Endothelial cell of umbilical vein (primary cell): Measurements from ENCODE around the gene PDE1C. TPM values are rescaled to one million over a fixed set of nuclear protein-coding genes. Genes with fewer than 3 reads are reported as not detected.

Experiments used
- BruUV-seq: library from RNA; stranded (reverse); fragments of 400-500 nt; replicated peaks from 2 replicates; lab custom pipeline; 2021; lab: Mats Ljungman, UMichigan
- CTCF ChIA-PET: fragments of 300-600, 350-600 bp; sonication (Branson Sonifier 250); formaldehyde crosslinking; loops from one replicate; lab custom pipeline; 2021; ENCODE audit warnings: antibody characterized with exemption, inconsistent platforms; lab: Charles Lee
- POLR2A ChIA-PET: fragments of 300-600, 350-600 bp; sonication (Branson Sonifier 250); formaldehyde crosslinking; loops from one replicate; lab custom pipeline; 2021; ENCODE audit warnings: antibody characterized with exemption, inconsistent platforms; lab: Charles Lee
- DNase-seq: peaks from one replicate; pipeline ENCODE4 v3.0.0-alpha.2; 2011; ENCODE audit warnings: low read depth, low spot score
- FAIRE-seq: peaks from 2 replicates; lab custom pipeline; 2011; peaks lifted over from hg19 to GRCh38; lab: Jason Lieb, UNC
- H2AFZ ChIP-seq: 2 replicates; pipeline ENCODE4 v1.6.0; 2012; ENCODE audit warnings: low read depth, low read length, control low read depth, inconsistent platforms
- H3K27ac ChIP-seq: 2 replicates; pipeline ENCODE4 v1.5.1; 2011; ENCODE audit warnings: low read depth, mild to moderate bottlenecking, control low read depth, low read length, moderate library complexity; ENCODE audit not compliant: insufficient read depth
- H3K27me3 ChIP-seq, 2 experiments: 2 replicates each; pipeline versions ENCODE4 v1.6.0 to v1.6.1; 2011; ENCODE audit warnings: low read length in 2 of 2, mixed read lengths in 1 of 2; ENCODE audit not compliant: control insufficient read depth in 2 of 2, insufficient read depth in 2 of 2
- H3K36me3 ChIP-seq, 2 experiments: 2 replicates in 1 of 2; 3 replicates in 1 of 2; pipeline ENCODE4 v1.5.1; 2011; ENCODE audit warnings: low read length in 2 of 2, mild to moderate bottlenecking in 1 of 2, moderate library complexity in 1 of 2; ENCODE audit not compliant: control insufficient read depth in 2 of 2, insufficient read depth in 2 of 2; ENCODE audit errors: extremely low read depth in 1 of 2
- H3K4me1 ChIP-seq: 3 replicates; pipeline ENCODE4 v1.5.1; 2011; ENCODE audit warnings: mild to moderate bottlenecking, low read length; ENCODE audit not compliant: control insufficient read depth, insufficient read depth; ENCODE audit errors: extremely low read depth
- H3K4me2 ChIP-seq: 2 replicates; pipeline ENCODE4 v1.6.1; 2011; ENCODE audit warnings: low read length, control low read depth, mixed read lengths; ENCODE audit not compliant: insufficient read depth
- H3K4me3 ChIP-seq, 3 experiments: fragments of 200-600 bp in 1 of 3; sonication (generic), shearing (Covaris generic) in 1 of 3; replicated peaks in 1 of 3; 2 replicates each; pipeline ENCODE4 v1.5.1; 2011 to 2016; ENCODE audit warnings: control low read depth in 3 of 3, low read length in 3 of 3, mild to moderate bottlenecking in 2 of 3, inconsistent platforms in 1 of 3, low read depth in 1 of 3, moderate library complexity in 1 of 3; ENCODE audit not compliant: insufficient read depth in 1 of 3
- H3K79me2 ChIP-seq: 2 replicates; pipeline ENCODE4 v1.6.0; 2012; ENCODE audit warnings: low read length, inconsistent platforms; ENCODE audit not compliant: control insufficient read depth, insufficient read depth
- H3K9ac ChIP-seq: replicated peaks from 2 replicates; pipeline ENCODE3; 2011; ENCODE audit warnings: low read length, control low read depth; ENCODE audit not compliant: insufficient read depth; ENCODE audit errors: extremely low read depth
- H3K9me1 ChIP-seq: replicated peaks from 3 replicates; pipeline ENCODE4 v1.6.0; 2011; ENCODE audit warnings: mild to moderate bottlenecking, low read length; ENCODE audit not compliant: control insufficient read depth, insufficient read depth; ENCODE audit errors: extremely low read depth
- H3K9me3 ChIP-seq: replicated peaks from 2 replicates; pipeline ENCODE4 v1.5.1; 2012; ENCODE audit warnings: low read length, inconsistent platforms; ENCODE audit not compliant: control insufficient read depth, insufficient read depth
- H4K20me1 ChIP-seq: replicated peaks from 2 replicates; pipeline ENCODE3; 2011; ENCODE audit warnings: mild to moderate bottlenecking, low read length; ENCODE audit not compliant: control insufficient read depth, insufficient read depth; ENCODE audit errors: extremely low read depth
- CTCF ChIP-seq, 2 donors: IDR thresholded peaks; 1 replicate in 1 of 2; 2 replicates in 1 of 2; pipeline ENCODE4 v1.5.1; 2011; ENCODE audit warnings: low read length in 2 of 2, mild to moderate bottlenecking in 2 of 2, moderate library complexity in 2 of 2, control low read depth in 1 of 2, inconsistent platforms in 1 of 2, low read depth in 1 of 2; ENCODE audit not compliant: insufficient read depth in 1 of 2; ENCODE audit errors: extremely low read depth in 1 of 2
- EZH2 ChIP-seq: IDR thresholded peaks from 2 replicates; pipeline ENCODE4 v1.6.1; 2012; ENCODE audit warnings: borderline replicate concordance, low read depth, mild to moderate bottlenecking, moderate library complexity, low read length, inconsistent platforms; ENCODE audit not compliant: severe bottlenecking
- FOS ChIP-seq: IDR thresholded peaks from 2 replicates; pipeline ENCODE4 v1.6.1; 2011; ENCODE audit warnings: mild to moderate bottlenecking, low read length, moderate library complexity, borderline replicate concordance; ENCODE audit not compliant: insufficient read depth
- GATA2 ChIP-seq: IDR thresholded peaks from 2 replicates; pipeline ENCODE4 v1.7.0; 2011; ENCODE audit warnings: low read depth, mild to moderate bottlenecking, moderate library complexity, mixed read lengths, low read length; ENCODE audit not compliant: insufficient read length, insufficient read depth
- JUN ChIP-seq: IDR thresholded peaks from 2 replicates; pipeline ENCODE4 v1.6.1; 2011; ENCODE audit warnings: borderline replicate concordance, low read depth; ENCODE audit not compliant: insufficient read length, insufficient read depth
- MAX ChIP-seq: IDR thresholded peaks from 2 replicates; pipeline ENCODE4 v1.6.1; 2011; ENCODE audit not compliant: insufficient read depth, insufficient read length
- MYC ChIP-seq: IDR thresholded peaks from one replicate; pipeline ENCODE4 v1.6.1; 2011; ENCODE audit warnings: mild to moderate bottlenecking, low read depth, low read length
- POLR2A ChIP-seq: IDR thresholded peaks from 2 replicates; pipeline ENCODE4 v1.6.1; 2012; ENCODE audit warnings: low read depth, mild to moderate bottlenecking, control low read depth, low read length
- POLR2AphosphoS5 ChIP-seq: IDR thresholded peaks from 2 replicates; pipeline ENCODE4 v1.6.1; 2012; ENCODE audit warnings: low read depth, mild to moderate bottlenecking, control low read depth, low read length, moderate library complexity; ENCODE audit not compliant: insufficient read depth
- dilution Hi-C: fragments of 300-500 bp; cut with MboI; formaldehyde crosslinking; loops from one replicate; pipeline ENCODE4 v1.15.0; 2019; ENCODE audit warnings: low sequenced_read_pairs; ENCODE audit not compliant: extremely low pct_ligation_motif_present
- intact Hi-C: fragments of 100-400 bp; cut with micrococcal nuclease; formaldehyde crosslinking; loops from one replicate; pipeline ENCODE4 v1.10.0; 2022
- polyA plus RNA-seq, 4 experiments: library from polyadenylated mRNA; depleted of rRNA in 3 of 4; stranded (reverse) in 3 of 4; unstranded in 1 of 4; fragments of >200 nt; gene quantifications; 2 replicates each; pipeline versions ENCODE4 v1.2.1 to v1.2.3, GENCODE V29; 2011 to 2012; ENCODE audit warnings: missing spikeins in 1 of 4
- total RNA-seq: library from RNA; stranded (reverse); gene quantifications from 2 replicates; pipeline ENCODE4 v1.2.3, GENCODE V29; 2021

Gene PDE1C
- total and polyA plus RNA-seq, 2 donors (not counting 3 experiments of a cell fraction or from before 2014, with no cell fraction given), result 0.90 to 3.1 TPM

- CTCF ChIA-PET, result no interaction called here
- Histone ChIP-seq H2AFZ (no peak overlapping the region), H3K27me3 (no peaks in the 10 kb centered on the region), H4K20me1 (no peaks in the 10 kb centered on the region), H3K4me3 (no peak overlapping the region), H3K4me2 (no peak overlapping the region), H3K9me3 (no peaks in the 10 kb centered on the region), H3K9me1 (no peaks in the 10 kb centered on the region), H3K36me3 (no peaks in the 10 kb centered on the region), H3K9ac (no peak overlapping the region), H3K4me1 (no peaks in the 10 kb centered on the region), H3K79me2 (no peaks in the 10 kb centered on the region), H3K27ac (no peak overlapping the region)
- POLR2A ChIA-PET, result no interaction called here
- TF ChIP-seq MYC (no peak), POLR2A (no peak), MAX (no peak), EZH2 (no peak), FOS (no peak), POLR2AphosphoS5 (no peak), CTCF (IDR thresholded peaks at IDR 0.05; ENCODE audit: extremely low read depth in 1 of 2, insufficient read depth in 1 of 2, low read depth in 1 of 2, low read length in 2 of 2) (no peak), JUN (no peak), GATA2 (no peak)
- no TSS peak for BruUV-seq
- FAIRE-seq (no peak), DNase-seq (no peak)
- dilution Hi-C loops, result no loop called here
- intact Hi-C loops, result no loop called here
Observed at GRCh38 chr7:31963569-31964175, 106.5 kb downstream of the PDE1C start.
